DLD1 (cell line): ENCODE measurements around the gene CCSER1.

Experiments used
- in situ Hi-C: cut with HindIII; loops from 2 replicates; pipeline ENCODE4 v1.10.0; 2017; ENCODE audit warnings: low sequenced_read_pairs

Gene CCSER1

DNA sequence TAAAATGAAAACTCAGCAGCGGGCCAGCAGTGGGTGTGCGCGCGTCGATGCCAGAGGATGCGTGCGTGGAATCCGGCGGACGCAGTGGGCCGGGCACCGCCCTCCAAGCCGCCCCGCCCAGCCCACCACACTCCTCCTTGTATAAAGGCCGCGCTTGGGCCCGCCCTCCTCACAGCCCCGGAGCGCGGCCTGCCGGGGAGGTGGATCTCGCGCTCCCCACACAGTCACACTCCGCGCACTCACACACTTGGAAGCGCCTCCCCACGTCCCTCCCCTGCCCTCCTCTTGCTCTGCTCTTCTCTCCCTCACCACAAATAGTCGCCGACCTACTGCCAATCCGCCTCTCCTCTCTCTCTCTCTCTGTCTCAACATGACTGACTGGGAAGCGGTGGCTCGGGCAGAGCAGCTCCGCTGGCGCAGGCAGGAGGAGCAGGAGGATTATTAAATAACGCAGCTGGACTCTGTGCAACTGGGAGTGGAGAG is at the start of gene CCSER1:
Gene CCSER1, plus strand, starts transcription at position 172 of the 483 bp plus-strand sequence.
- in situ Hi-C loops: no loop called here

DNA sequence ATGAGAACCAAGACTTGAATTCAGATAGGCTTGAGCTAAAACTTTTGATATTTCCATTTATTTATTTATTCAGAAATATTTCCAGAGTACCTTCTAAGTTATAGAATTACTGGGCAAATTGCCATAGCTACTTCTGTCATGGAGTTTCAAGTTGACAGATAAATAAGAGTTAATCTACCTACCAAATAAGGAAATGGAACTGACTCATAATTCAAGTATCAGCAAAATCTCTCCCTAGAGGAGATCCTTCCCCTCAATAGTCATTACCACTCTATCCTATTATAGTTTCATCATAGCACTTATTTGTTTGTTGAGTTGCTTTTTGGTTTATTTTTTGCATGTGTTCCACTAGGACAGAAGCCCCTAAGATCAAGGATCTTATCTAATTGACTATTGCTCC is 48.8 kb upstream of the CCSER1 start:
- in situ Hi-C loops: no loop called here

DNA sequence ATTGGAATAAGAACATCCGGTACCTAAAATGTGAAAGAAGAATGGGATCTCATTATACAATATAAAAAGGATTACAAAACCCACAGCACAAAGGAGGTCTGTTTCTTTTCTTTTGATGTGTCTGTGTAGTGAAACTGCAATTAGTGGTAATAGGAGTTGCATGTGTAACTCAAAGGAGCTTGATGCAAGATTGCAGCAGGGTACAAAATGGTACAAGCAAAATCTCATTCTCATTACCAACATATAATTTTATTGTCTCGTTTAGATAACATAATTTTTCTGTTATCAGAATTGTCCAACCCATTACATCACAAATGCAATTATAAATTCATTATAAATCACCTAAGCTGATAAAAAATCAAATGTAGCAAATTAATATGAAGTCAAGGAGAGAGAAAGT is 47.1 kb upstream of the CCSER1 start:
- in situ Hi-C loops: no loop called here

DNA sequence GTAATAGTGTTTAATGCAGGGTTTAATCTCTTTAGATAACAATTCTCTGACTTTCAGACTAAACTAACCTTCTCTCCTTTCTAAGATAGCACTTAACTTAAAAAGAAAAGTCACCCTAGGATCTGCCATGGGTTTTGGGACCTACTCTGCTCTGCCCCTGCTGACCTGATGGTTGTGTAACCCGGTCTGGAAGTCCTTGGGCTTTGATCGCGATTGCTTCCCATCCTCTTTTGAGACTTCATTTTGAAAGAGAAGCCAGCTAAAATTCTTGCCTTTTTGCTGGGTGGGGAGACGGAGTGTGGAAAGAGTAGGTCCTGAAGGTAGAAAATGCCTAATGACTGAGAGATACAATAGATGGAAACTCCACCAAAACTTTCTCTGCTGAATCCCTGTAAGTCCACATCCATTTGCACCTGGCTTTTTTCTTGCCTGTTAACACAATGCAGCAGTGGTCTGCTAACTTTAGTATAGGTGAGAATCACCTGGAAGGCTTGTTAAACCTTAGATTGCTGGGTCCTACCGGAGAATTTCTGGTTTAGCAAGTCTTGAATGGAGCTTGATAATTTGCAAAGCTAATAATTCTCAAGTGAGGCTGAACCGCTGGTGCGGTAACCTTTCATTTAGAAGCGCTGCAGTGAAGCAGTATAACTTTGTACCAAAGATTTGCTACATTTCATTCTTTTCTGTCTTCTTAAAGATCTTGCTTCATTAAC is 45.6 kb upstream of the CCSER1 start:
- in situ Hi-C loops: no loop called here

DNA sequence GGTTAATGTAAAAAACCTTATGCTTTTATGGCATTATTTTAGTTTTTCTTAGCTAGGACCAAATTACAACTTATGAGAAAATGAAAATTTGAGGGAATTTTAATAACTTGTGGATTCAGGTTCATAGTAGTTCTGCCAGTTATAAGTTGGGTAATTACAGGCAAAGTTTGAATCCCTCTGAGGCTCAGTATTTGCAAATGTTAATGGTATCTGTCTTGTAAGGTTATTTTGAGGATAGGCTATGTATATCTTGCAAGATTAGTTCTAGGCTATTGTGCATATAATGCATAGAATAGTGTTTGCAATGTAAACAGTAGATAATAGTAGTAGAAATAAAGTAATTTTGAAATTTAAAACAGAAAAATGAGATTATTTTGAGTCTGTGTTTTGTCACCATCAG is 44.7 kb upstream of the CCSER1 start:
- in situ Hi-C loops: no loop called here

DNA sequence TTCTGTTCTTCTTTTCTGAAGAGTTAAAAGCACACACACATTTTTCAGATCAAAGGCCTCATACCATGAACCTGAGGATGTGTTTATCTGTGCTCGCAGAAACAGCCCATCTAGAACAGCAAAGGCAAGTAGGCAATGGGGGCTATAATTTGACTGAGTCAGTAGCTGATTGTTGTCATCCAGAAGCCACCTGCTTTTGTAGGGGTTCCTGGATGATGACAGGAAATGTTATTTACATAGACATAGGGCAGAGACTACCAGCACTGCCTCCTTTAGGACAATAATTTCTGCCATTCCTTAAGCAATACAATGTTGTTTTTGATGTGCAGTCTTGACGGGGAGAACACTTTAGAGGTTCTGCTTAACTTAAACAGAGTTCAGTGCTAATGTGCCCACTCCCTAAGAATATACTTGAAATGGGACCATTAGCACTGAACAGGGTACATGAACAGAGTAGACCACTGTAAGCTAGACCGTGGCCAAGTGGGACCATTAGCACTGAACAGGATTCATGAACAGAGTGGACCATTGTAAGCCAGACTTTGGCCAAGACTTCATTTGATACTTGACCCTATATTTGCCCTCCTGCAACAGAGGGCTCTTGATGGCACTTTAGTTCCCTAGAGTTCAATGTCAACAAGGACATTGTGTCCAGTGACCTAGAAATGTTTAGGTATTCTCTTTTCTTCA is 42.8 kb upstream of the CCSER1 start:
- in situ Hi-C loops: no loop called here

DNA sequence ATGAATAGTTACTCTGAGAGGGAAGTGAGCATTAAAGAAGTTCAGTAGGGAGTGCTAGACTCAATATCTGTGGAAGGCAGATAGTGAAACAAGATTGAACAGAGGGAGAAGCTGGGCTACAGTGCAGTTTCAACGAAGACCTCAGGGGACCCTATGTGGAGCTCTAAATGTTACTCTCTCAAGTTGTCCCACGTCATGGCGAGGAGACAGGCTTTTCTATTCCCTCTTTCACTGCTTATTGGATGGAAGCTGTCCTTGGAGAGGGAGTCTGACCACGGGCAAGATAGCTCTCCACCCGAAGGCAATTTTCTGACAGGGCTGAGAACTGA is 42.3 kb upstream of the CCSER1 start:
- in situ Hi-C loops: no loop called here

DNA sequence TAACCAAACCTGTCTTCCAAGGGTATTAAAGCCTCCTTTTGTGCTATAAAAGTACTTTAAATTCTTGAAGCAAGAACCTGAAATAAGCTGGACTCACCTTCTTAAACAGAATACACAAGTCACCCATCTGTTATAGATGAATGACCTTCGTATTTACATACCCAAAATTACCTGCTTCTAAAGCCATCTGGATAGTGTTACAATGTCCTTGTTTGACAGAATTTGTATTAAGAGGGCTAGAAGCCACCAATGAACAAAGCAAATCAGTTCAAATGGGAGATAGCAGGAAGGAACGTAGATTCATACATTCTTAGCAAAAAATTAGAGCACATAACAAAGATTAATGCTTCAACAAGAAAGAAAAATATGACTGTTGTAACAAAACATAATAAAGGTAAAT is 33.7 kb upstream of the CCSER1 start:
- in situ Hi-C loops: no loop called here

DNA sequence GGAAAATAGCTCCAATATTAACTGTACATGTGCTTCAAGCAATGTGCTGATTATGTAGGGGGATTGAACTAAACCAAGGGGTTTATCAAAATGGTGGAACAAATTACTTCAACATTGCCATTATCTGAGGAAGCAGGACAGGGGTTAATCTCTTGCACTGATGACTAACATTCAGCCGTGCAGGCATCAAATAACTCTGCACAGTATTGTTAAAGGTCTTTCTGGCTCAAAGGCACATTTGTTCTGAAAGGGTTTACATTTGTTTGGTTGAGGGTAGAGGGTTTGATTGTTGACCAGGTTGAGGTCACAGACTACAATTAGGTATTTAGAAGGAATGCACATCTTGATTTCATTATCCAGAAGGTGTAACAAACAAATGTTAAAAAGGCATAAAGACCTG is 32.2 kb upstream of the CCSER1 start:
- in situ Hi-C loops: no loop called here

DNA sequence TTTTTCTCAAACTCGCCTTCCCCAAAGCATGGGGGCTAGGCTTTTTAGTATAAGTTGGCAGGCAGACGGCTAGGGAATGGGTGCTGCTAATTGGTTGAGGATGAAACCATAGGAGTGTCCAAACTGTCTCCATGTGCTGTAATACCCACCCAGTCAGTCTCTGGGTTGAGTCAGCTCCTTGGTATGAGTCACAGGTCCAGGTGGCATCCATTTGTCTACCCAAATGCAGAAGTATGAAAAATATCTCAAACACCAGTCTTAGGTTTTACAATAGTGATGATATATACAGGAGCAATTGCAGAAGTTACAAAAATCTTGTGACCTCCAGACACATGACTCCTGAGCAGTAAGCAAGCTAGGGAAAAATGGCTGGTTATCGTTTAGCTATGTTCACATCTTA is 27.4 kb upstream of the CCSER1 start:
- in situ Hi-C loops: no loop called here

DNA sequence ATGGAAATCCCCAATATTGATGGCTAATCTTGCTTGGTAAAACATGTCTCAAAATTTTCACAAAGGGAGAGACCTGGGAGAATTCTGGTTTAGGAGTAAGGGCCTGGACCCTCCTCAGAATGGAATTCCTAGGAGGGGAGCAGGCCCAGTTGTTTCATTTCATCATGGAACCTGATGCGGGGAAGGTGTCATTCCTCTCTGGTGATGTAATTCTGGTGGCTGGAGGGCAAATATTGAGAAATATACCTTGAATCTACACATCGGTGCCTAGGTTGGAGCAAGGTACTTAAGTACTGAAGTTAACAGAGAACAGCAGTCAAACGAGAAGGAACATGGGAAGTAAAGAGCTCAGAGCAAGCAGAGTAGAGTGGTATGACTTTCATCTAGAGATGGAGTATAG is 23.2 kb upstream of the CCSER1 start:
- in situ Hi-C loops: no loop called here

DNA sequence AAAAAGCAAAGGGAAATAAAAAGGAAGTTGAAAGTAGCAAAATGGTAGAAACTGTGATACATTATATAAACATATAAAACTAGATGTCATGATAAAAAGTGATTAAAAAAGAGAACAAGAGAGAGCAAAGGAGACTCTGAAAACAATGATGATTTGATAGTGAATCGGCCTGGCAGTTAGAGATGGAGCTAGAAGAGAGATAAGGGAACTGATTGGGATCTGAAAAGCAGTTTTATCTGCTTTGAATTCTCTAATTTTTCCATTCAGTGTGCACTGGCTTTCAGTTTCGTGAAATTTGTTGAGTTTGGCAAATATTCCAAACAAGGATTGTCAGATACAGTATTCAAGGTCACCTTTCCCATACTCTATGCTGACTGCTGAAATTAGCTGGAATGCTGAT is 21.9 kb upstream of the CCSER1 start:
- in situ Hi-C loops: no loop called here

DNA sequence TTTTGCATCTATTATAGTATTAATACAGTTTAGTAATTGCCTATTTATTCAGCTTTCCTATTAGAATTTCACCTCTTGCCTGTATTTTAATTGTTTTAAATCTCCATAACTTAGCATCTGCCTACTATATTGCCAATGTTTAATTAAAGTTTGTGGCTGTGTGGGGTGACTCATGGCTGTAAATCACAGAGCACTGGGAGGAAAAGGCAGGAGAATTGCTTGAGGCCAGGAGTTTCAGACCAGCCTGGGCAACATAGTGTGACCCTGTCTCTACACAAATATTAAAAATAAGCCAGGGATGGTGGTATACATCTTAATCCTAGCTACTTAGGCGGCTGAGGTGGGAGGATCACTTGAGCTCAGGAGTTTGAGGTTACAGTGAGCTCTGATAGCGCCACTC is 14.5 kb upstream of the CCSER1 start:
- in situ Hi-C loops: no loop called here

DNA sequence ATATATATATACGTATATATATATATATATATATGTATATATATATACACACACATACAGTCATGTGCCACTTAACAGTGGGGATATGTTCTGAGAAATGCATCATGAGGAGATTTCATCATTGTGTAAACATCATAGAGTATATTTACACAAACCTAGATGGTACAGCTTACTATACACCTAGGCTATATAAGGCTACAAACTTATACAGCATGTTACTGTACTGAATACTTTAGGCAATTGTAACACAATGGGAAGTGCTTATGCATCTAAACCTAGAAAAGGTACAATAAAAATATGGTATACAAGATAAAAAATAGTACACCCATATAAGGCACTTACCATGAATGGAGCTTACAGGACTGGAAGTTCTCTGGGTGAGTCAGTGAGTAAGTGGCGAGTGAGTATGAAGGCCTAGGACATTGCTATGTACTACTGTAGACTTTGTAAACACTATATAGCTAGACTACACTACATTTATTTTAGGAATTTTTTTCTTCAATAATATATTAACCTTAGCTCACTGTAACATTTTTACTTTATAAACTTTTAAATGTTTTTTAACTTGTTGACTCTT is 13.2 kb upstream of the CCSER1 start:
- in situ Hi-C loops: no loop called here

DNA sequence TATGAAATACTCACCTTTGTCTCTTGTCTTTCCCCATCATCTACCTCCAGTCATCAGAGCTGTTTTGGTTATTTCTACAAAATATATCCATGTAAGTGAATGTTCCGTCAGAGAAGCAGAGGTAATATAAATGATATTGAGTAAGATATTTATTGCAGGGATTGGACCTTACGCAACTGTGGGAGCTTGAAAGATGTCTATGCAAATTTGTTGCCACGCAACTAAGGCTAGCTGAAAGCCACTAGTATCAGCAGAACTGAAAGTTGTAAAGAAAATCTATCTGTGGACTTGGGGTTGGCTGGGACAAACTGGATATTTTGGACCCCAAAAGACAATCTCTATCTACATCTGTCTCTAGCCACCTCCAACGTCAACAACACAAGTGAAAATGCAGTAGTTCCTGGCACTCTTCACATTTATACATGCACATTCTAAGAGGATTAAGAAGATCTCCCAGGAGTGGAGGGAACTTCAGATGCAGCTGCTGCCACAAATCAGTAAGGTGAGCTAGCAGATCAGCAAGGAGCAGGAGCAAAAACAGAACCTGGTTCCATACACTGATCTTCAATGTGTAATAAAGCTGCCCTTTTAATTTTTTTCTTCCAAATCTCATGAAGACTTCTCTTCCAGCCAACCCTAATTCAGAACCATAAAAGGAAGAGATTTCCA is 8.5 kb upstream of the CCSER1 start:
- in situ Hi-C loops: no loop called here

DNA sequence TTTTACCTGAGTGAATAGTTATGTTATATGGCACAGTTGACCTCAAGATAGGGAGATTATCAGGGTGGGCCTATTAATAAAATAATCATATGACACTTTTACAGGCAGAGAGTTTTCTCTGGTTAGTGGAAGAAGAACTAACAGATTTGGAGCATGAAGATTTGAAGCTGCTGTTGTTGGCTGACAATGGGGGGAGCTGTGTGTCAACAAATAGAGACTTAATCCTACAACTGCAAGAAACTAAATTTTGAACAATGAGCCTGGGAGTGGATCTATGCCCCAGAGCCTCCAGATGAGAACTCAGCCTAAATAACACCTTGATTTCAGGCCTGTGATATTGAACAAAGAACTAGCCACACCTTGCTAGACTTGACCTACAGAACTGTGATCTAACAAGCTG is 7.2 kb upstream of the CCSER1 start:
- in situ Hi-C loops: no loop called here

DNA sequence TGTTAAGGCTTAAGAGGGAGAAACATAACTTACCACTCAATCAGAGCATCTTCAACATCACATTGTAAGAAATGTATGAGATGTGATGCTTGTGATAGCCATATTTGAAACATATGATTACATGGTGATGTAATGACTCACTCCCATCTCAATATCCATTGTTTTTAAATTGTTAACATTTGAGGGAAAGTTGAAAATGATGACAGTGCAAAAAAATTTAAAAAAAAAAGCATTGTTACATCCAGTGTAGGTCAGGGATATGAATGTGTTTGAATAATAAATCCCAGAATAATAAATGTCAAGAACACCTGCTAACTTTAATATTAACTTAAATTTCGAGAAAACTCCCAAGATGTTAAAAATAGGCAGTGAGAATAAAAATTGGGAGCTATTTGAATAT is 6.4 kb upstream of the CCSER1 start:
- in situ Hi-C loops: no loop called here

DNA sequence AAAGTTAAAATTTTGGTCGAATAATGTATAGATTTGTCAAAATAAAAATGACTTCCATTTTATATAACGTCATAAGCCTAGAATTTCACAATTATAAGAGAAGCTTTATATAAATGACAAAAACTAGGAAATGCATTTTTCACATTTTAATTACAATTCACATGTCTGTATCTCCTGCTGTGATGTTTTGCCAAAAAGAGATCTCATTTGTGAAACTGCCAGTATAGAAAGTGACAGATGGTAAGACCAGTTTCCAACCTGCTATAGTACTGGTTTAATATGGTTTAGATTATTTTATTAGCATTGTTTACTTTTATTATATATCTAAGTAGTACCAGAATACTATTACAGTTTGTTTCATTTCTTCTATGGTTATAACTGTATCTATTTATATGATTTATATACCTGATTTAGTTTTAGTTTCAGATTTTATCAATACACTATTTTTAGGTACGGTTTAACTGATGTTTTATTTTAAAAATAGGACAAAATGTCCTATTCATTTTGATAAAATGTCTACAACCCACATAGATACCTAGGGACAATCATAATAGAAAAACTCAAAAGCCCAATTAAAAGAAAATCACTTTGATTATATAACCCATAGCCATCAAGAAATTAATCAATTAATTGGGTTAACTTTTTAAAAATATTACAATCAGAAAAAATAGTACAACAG is 5.4 kb upstream of the CCSER1 start:
- in situ Hi-C loops: no loop called here

DNA sequence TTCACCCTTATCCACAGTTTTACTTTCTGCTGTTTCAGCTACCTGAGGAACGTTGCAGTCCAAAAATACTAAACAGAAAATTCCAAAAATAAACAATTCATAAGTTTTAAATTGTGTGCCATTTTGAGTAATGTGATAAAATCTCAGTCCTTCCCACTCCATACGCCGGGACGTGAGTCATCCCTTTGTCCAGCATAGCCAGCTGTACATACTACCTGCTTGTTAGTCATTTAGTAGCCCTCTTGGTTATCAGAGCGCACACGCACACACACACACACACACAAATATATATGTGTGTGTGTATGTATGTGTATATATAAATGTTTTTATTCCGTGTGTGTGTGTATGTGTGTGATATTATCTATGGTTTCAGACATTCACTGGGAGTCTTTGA is 4.8 kb upstream of the CCSER1 start:
- in situ Hi-C loops: no loop called here

DNA sequence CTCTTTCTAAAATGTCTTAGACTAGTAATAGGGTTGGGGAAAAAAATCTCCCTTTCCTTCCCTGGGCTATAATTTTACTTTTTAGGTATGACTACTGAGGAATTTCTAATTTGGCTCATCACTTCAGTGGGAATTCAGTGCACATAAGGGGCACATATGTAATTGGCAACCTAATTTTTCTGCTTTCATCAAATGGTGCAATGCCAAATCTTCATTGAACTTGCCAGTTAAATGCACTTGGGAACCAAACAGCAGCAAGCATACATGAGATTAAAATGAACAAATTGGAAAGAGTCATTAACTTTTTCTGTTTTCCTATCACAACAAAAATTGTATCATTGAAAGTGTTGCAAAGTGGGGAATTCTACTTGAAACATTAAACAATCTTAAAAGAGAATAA is 2.9 kb upstream of the CCSER1 start:
- in situ Hi-C loops: no loop called here

DNA sequence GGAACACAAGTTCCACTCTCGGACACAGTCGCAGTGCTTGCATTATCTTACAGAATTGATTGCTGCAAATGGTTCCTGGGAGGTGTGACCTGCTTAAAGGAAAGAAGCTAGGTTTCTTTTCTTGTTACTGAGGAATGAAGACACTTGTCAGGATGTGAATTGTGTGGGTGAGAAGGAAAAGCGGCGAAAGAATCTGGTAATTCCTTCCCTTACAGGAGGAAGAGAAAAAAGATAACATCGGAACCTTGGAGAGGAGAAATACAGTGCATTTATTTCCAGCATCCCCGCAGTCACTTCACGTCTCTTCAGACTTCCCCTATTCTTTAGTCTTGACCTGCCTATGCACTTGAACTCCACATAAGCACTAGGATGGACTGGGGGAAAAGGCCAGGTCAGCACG is 389 bp upstream of the CCSER1 start:
- in situ Hi-C loops: no loop called here
